ENCODE measurements around the gene SULF2.

SULF2 gene

GRCh38 chr20:47706345-47706744 is 78.9 kb downstream of the SULF2 start:
- TF ChIP-seq, protein P1, sequence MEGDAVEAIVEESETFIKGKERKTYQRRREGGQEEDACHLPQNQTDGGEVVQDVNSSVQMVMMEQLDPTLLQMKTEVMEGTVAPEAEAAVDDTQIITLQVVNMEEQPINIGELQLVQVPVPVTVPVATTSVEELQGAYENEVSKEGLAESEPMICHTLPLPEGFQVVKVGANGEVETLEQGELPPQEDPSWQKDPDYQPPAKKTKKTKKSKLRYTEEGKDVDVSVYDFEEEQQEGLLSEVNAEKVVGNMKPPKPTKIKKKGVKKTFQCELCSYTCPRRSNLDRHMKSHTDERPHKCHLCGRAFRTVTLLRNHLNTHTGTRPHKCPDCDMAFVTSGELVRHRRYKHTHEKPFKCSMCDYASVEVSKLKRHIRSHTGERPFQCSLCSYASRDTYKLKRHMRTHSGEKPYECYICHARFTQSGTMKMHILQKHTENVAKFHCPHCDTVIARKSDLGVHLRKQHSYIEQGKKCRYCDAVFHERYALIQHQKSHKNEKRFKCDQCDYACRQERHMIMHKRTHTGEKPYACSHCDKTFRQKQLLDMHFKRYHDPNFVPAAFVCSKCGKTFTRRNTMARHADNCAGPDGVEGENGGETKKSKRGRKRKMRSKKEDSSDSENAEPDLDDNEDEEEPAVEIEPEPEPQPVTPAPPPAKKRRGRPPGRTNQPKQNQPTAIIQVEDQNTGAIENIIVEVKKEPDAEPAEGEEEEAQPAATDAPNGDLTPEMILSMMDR (IDR thresholded peaks at IDR 0.05; ENCODE audit: low read depth, low read length, missing control alignments): no peak
- DNase-seq (ENCODE audit: extremely low read depth, low read depth): no peak
- no peak overlapping the region for H3K4me3 ChIP-seq (replicated peaks; ENCODE audit: low read depth, low read length)

DNA sequence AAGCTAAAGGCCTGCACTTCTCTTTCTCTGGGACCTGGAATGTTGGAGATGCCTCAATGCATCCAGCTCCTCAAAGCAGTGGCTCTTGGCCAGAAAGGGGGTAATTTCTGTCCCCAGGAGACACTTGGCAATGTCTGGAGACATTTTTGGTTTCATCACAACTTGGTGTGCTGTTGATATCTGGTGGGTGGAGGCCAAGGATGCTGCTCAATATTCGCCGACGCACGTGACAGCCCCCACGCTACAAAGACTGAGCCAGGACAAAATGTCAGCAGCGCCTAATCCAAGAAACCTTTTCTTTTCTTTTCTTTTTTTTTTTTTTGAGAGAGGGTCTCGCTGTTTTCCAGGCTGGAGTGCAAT is 79.8 kb downstream of the SULF2 start:
- H3K4me3 ChIP-seq (replicated peaks; ENCODE audit: low read depth, low read length): no peak overlapping the region
- DNase-seq (ENCODE audit: extremely low read depth, low read depth): no peak
- TF ChIP-seq, protein P1 (IDR thresholded peaks at IDR 0.05; ENCODE audit: low read depth, low read length, missing control alignments): no peak

- DNase-seq (ENCODE audit: extremely low read depth, low read depth): no peak
- TF ChIP-seq, protein P1 (IDR thresholded peaks at IDR 0.05; ENCODE audit: low read depth, low read length, missing control alignments): no peak
- no peak overlapping the region for H3K4me3 ChIP-seq (replicated peaks; ENCODE audit: low read depth, low read length)
These were observed 80.4 kb downstream of the SULF2 start for GRCh38 chr20:47704746-47705496.

DNA sequence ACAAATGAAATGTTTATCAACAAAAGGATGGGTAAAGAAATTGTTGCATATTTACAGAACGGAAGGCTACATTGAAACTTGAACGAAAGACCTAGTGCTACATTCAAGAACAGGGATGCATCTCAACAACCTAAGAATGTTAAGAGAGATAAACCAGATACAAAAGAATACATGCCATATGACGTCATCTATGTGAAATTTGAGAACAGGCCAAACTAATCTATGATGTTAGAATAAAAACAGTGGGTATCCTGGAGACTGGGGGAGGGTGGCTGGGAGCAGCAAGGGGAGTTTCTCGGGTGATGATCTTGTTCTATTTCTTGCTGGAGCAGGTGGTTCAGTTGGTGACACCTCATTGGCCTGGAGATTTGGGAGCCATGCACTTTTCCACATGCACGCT is 81.5 kb downstream of the SULF2 start:
- no peak overlapping the region for H3K4me3 ChIP-seq (replicated peaks; ENCODE audit: low read depth, low read length)
- TF ChIP-seq, protein P1 (IDR thresholded peaks at IDR 0.05; ENCODE audit: low read depth, low read length, missing control alignments): no peak
- no peak for DNase-seq (ENCODE audit: extremely low read depth, low read depth)

- DNase-seq (ENCODE audit: extremely low read depth, low read depth): peak; percentile 75
- H3K4me3 ChIP-seq (replicated peaks; ENCODE audit: low read depth, low read length): no peak overlapping the region
- TF ChIP-seq, protein P1 (IDR thresholded peaks at IDR 0.05; ENCODE audit: low read depth, low read length, missing control alignments): no peak
These were observed 83.7 kb downstream of the SULF2 start for GRCh38 chr20:47701612-47702011.

GRCh38 chr20:47700327-47700726 is 85.0 kb downstream of the SULF2 start:
- TF ChIP-seq, protein P1 (IDR thresholded peaks at IDR 0.05; ENCODE audit: low read depth, low read length, missing control alignments): no peak
- no peak for DNase-seq (ENCODE audit: extremely low read depth, low read depth)
- no peak overlapping the region for H3K4me3 ChIP-seq (replicated peaks; ENCODE audit: low read depth, low read length)

- no peak overlapping the region for H3K4me3 ChIP-seq (replicated peaks; ENCODE audit: low read depth, low read length)
- TF ChIP-seq, protein P1 (IDR thresholded peaks at IDR 0.05; ENCODE audit: low read depth, low read length, missing control alignments): no peak
- no peak for DNase-seq (ENCODE audit: extremely low read depth, low read depth)
These were observed 85.5 kb downstream of the SULF2 start for GRCh38 chr20:47699818-47700217.
